ENCODE measurements around the gene MSGN1.

The MSGN1 gene, protein sequence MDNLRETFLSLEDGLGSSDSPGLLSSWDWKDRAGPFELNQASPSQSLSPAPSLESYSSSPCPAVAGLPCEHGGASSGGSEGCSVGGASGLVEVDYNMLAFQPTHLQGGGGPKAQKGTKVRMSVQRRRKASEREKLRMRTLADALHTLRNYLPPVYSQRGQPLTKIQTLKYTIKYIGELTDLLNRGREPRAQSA

DNA sequence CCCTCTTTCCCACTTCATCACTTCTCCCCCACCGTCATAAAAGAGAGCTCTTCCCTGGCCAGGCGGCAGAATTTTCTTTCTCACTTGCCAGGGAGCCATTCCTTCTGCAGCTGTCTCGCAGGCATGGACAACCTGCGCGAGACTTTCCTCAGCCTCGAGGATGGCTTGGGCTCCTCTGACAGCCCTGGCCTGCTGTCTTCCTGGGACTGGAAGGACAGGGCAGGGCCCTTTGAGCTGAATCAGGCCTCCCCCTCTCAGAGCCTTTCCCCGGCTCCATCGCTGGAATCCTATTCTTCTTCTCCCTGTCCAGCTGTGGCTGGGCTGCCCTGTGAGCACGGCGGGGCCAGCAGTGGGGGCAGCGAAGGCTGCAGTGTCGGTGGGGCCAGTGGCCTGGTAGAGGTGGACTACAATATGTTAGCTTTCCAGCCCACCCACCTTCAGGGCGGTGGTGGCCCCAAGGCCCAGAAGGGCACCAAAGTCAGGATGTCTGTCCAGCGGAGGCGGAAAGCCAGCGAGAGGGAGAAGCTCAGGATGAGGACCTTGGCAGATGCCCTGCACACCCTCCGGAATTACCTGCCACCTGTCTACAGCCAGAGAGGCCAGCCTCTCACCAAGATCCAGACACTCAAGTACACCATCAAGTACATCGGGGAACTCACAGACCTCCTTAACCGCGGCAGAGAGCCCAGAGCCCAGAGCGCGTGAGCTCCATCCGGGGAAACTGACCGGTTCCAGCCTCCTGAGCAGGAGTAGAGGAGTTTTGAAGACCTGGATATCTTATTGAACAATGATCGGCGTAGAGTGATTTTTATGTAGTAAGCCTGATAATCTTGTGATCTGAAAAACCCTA is at the start of gene MSGN1:
Gene MSGN1 (plus strand): TSS at position 65 of the 850 bp plus-strand sequence. CDS start 59 bp downstream, at position 124.
- no peak for DNase-seq (ENCODE audit: low spot score)

DNA sequence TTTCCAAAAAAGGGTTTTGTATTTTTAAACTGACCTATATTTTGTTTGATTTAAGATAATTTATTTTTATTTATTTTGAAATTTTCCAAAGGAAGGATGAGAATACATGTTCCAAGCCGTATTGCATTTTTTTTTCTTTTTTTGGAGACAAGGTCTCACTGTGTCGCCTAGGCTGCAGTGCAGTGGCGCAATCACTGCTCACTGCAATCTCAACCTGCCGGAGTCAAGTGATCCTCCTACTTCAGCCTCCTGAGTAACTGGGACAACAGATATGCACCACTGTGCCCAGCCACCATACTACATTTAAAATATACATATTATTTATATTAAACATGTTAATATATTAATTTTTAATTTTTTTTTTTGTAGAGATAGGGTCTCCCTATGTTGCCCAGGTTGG is 47.4 kb upstream of the MSGN1 start:
- no peak for DNase-seq (ENCODE audit: low spot score)

DNA sequence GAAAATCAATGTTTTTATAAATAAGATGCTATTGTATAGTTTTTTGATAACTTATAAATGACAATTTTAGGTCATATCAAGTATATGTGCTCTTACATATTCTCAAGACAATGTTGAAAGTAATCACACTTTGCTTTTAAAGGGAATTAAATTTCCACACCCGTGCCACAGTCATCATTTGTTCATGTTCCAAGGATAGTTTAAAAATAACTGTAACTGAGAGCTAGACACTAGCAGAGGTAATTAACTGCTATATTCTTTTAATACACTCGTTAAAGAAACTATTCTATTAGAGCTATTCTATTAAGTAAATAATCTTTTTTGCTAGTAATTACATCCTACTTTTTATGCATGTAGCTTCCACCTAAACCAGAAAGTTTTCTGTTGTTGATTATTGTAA is 44.3 kb upstream of the MSGN1 start:
- DNase-seq (ENCODE audit: low spot score) = no peak

GRCh38 chr2:17772532-17772931 is 43.7 kb upstream of the MSGN1 start:
- no peak for DNase-seq (ENCODE audit: low spot score)

GRCh38 chr2:17780546-17780945 is 35.7 kb upstream of the MSGN1 start:
- no peak for DNase-seq (ENCODE audit: low spot score)

- DNase-seq (ENCODE audit: low spot score) = no peak
Observed at GRCh38 chr2:17781482-17781881, 34.8 kb upstream of the MSGN1 start.

- no peak for DNase-seq (ENCODE audit: low spot score)
Observed at GRCh38 chr2:17786727-17787126, 29.5 kb upstream of the MSGN1 start.

GRCh38 chr2:17788773-17789172 is 27.5 kb upstream of the MSGN1 start:
- no peak for DNase-seq (ENCODE audit: low spot score)

DNA sequence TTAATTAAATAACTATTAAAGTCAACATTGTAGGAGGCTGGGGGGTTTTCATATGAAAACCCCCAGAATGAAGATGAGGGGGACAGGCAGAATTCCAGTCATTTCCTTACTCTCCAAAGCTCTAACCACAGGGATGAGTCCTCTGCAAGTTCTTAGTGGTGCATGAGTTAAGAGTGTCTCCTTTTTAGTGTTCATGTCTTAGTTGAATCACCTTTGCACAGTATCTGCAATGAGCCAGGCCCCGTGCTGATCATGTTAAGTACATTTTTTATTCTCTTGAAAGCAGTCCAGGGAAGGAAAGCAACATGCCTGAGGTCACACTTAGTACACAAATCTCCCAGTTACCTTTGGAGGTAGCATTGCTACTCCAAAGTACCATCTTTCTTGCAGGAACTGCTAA is 25.7 kb upstream of the MSGN1 start:
- no peak for DNase-seq (ENCODE audit: low spot score)

DNA sequence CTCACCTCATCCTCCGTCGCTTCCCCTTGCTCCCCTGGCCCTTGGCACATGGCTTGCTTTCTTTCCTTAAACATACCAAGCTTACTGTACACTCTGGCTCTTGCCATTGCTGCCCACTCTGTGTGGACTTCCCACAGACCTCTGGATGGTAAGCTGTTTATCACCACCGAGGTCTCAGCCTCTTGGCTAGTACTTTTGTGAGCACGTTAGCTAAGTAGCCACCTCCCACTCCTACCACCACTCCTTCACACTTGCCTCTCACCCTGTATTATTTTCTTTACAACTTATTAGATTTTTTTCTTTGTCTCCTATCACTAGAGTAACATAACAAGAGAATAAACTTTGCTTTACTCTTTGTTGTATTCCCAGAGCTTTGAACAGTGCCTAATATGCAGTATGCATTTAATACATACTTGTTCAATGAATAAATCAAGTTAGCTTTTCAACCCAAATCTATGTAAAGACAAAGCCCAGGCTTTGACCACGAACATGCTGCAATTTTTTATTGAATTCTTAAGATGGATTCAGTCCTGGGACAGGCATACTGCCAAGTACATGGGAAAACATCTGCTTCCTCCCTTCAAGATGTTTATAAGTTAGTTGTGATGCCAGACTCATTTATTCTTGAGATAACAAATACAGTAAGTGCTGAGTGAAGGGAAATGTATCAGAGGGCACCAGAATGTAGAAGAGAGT is 25.0 kb upstream of the MSGN1 start:
- no peak for DNase-seq (ENCODE audit: low spot score)

DNA sequence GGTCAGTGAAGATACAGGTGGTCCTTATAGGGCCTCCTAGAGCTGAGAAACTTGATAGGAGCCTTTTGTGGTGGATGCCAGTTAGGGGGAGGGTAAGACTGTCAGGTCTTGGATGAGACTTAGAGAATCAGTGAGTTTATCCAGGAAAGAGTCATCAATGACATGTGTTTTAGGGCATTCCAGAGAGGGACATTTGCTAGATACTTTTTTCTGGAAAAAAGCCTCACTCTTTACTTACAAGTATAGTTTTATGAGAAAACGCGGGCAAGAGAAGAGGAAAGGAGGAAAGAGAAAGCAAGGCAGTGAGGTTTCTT is 24.5 kb upstream of the MSGN1 start:
- DNase-seq (ENCODE audit: low spot score) = no peak

DNA sequence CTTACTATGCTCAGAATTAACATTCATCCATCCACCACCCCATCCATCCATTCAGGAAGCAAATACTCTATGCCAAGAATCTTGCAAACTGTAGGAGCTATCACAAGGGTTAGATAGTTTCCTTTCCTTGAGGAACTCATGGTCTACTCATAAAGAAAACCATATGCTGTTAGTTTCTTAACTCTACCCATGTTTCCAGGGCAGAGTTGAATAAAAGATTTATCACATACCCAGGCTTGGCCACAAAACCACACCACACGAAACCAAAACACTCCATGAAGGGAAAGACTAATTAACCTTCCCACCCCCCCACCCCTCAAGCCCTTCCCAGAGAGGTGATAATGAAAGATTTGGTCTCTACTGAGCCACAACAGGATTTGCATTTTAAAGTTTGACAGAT is 23.7 kb upstream of the MSGN1 start:
- no peak for DNase-seq (ENCODE audit: low spot score)

- DNase-seq (ENCODE audit: low spot score) = no peak
Observed at GRCh38 chr2:17793296-17793695, 23.0 kb upstream of the MSGN1 start.

DNA sequence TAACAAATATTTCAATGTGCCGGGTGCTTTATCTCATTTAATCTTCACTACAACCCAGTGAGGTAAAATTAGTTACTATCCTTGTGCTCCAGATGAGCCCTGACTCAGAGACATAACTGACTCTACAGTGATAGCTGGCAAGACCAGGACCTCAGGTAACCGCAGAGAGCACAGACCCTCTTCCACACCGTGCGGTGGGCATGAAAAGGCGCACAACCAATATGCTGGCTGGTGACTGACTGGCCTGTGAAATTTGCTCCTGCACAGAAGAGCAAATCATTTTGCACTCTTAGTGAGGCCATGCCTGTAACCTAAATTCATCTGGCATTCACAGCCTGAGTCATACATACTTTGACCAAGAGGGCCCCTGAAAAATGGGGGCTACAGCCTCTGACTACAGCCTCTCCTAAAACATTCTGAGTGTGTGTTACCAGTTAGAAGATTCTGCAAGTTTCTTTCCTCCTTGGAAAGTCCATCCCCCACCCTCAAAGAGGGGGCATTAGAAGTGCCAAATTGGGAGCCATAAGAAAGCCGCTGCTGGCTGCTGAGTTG is 22.4 kb upstream of the MSGN1 start:
- no peak for DNase-seq (ENCODE audit: low spot score)

DNA sequence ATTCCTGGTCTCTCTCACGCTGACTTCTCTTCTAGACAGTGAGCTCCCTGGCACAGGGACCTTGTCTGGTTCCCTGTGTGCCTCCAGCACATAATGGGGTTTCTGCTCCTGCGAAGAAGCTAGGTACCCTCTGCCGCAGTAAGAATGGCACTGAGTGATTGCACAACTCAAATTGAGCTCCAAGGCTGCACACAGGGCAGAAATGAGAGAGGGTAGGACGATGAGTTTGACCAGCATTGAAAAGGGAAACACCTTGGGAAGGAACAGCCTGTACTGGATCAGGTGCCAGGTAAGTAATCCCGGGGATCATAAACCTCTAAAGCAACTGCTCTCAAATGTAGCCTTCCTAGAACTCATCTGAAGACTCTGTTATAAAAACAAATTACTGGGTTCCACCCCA is 21.0 kb upstream of the MSGN1 start:
- no peak for DNase-seq (ENCODE audit: low spot score)

GRCh38 chr2:17798338-17798737 is 17.9 kb upstream of the MSGN1 start:
- DNase-seq (ENCODE audit: low spot score) = no peak

- no peak for DNase-seq (ENCODE audit: low spot score)
Observed at GRCh38 chr2:17799301-17800120, 16.7 kb upstream of the MSGN1 start.

DNA sequence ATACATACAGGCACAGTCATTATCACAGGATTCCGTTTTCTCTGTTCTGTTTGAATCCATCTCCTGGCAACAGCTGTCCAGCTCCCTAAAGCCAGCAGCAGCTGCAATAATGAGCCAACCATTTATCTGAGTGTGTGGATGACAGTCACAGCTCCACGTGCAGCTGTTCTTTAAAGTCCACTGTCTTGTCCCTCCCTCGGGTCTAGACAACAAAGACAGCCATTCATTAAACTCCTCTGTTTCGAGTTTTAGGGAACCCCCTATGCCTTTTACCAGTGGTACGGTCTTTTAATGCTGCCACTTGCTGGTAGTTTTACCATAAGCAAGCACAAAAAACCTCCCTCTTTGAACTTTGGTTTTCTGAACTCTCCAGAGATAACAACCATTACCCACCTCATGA is 16.0 kb upstream of the MSGN1 start:
- no peak for DNase-seq (ENCODE audit: low spot score)

DNA sequence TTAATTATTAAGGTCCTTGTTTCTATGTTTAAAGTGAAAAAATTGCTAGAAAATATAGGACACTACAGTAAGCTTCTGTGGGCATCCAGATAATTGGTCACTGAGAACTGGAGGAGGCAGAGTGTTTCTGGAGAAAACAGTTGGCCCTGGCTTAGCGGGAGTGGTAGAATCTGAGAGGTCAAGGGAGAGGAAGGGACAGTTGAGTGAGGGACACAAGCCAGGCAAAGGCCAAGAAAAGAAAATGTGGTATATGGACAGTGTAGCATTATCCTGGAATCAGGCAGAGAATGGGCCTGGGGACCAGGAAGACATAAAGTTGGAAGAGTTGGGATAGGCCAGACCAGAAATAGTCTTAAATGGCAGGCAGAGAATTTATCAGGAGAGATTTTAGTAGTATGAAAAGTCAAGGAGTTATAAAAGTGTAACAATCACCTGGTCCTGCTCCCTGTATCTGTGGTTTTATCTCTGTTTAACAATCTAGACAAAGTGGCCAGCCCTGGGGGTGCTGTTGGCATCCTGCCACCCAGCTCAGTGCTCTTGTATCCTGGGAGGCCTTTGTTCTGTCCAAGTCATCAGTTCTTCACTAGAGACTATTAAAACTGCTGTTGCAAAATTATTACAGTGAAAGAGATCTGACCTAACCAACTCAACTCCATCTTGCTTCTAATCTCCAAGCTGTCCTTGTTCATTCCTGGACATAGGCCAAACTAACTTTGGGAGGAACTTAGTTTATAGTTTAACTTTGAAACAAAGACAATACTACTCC is 15.4 kb upstream of the MSGN1 start:
- DNase-seq (ENCODE audit: low spot score) = no peak

DNA sequence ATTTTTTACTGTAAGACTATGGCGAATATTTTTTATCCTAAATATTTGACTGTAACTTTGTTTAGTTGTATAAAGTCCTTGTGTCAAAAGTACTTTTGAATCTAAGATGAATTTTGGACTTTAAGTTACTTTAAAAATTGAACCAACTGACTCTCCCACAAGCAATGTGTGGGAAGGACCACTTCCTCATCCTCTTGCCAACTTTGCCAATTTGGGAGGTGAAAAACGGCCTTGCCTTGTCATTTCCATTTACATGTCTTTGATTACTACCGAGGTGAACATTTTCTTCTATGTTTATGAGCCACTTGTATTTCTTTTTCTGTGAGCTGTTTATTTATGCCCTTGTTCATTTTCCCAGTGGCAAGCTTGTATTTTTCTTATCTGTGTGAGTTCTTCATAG is 12.8 kb upstream of the MSGN1 start:
- no peak for DNase-seq (ENCODE audit: low spot score)

GRCh38 chr2:17804358-17804757 is 11.9 kb upstream of the MSGN1 start:
- no peak for DNase-seq (ENCODE audit: low spot score)
